AG08396 (cell line): Measurements from ENCODE around the gene ITGA6.
A peak's percentile ranks its signal among the peaks of the same experiment; 100 is the strongest.

Source experiments
- DNase-seq: peaks from one replicate; pipeline ENCODE4 v3.0.0; 2012; ENCODE audit warnings: low spot score, mixed read lengths

ITGA6 gene

DNA sequence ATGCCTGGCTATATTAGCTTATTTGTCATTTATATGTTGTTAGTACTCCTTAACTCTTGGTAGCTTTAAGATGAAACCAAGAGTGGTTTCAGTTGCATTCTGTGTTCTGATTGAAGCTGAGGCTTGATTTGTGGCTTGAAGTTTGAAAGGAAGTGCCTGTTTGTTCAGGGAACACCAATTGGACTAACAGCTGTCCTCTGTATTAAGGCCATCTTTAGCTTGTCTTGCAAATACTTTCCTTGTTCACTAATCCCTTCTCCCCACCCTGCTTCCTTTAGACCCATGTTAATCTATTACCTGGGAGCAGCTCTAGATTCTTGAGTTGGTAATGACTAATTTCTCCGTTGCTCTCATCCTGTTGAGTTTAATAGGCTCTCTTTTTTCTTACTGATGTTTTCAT is 13.4 kb downstream of the ITGA6 start:
- DNase-seq = no peak

GRCh38 chr2:172442072-172442895 is 14.9 kb downstream of the ITGA6 start:
- DNase-seq = peak; percentile 76

DNA sequence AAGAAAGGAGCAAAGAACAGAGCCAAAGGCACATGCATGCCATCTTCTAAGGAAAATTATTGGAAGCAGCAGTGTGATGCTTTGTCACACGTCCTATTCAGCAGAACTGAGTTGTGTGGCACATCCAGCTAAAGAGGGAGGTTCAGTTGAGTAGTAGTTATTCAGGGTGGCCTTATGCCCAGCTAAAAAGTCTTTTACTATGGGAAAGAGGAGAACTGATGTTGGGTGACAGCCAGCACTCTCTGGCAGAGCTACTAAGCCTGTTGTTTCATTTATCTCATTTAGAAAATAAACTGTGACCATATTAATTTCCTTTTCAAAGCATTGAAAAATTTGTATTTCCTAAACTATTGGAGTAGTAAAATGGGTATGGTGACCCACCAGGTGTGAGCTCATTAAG is 18.5 kb downstream of the ITGA6 start:
- no peak for DNase-seq

- no peak for DNase-seq
Observed at GRCh38 chr2:172446474-172447063, 19.2 kb downstream of the ITGA6 start.

DNA sequence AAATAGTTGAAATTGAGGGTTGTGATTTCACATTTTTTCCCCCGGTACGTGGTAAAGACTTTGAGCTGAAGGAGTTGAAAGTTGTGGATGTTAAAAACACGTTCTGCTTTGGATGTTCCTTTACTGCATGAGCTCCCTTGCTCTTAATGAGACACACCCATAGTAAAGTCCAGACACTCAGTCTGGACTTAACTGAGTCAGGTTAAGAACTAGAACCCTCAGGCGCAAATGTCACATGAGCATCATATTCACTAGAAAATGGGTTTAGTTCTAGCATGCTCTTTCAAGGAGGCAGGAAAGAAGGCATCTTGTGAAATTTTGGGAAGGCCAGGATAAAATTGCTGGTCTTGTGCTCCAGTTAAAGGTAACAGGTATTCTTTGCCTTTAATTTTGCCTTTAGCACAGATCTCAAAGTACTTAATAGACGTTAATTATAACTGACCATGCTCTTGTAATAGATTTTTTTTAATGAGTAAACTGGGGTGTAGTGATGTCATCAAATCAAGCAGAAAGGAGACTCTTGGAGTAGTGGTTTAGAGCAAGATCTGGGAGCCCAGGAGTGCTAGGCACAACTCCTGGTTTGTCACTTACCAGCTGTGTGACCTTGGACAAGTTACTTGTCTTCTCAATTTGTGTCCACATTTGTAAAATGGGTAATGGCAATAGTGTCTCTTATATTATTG is 20.6 kb downstream of the ITGA6 start:
- DNase-seq = no peak

DNA sequence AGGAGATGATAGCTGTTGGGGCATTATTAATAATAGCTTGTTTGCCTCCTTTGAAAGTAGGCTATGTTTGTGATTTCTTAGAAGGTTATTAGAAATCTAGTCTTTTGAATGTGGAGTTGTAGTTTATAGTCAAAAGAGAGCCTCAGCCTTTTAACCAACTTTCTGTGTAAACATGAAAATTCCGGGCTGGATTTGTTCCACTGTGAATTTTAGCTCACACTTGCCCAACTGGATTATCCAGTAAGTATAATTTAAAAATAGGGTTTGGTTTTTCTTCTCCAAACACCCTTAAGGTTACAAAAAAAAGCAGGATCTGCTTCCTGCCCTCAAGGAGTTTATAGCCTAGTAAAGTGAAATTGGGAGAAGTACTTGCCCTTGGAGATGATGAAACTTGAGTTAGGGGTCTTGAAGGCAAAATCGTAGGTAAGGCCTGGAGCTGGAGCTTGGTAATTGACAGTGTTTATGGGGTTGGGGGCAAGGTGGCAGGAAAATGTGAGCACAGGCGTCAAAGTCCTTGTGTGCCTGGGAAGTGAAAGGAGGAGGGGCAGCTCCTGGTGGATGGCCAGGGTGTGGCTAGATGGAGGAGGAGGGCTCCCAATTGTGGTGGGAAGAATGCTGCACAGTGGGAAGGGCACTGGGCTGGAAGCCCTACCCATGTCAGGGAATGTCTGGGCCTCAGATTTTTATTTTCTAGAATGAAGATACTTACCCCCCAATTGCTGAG is 21.3 kb downstream of the ITGA6 start:
- no peak for DNase-seq

GRCh38 chr2:172449911-172450550 is 22.6 kb downstream of the ITGA6 start:
- DNase-seq = no peak

GRCh38 chr2:172451923-172452322 is 24.5 kb downstream of the ITGA6 start:
- DNase-seq = no peak

- DNase-seq = no peak
Observed at GRCh38 chr2:172452845-172453244, 25.5 kb downstream of the ITGA6 start.

DNA sequence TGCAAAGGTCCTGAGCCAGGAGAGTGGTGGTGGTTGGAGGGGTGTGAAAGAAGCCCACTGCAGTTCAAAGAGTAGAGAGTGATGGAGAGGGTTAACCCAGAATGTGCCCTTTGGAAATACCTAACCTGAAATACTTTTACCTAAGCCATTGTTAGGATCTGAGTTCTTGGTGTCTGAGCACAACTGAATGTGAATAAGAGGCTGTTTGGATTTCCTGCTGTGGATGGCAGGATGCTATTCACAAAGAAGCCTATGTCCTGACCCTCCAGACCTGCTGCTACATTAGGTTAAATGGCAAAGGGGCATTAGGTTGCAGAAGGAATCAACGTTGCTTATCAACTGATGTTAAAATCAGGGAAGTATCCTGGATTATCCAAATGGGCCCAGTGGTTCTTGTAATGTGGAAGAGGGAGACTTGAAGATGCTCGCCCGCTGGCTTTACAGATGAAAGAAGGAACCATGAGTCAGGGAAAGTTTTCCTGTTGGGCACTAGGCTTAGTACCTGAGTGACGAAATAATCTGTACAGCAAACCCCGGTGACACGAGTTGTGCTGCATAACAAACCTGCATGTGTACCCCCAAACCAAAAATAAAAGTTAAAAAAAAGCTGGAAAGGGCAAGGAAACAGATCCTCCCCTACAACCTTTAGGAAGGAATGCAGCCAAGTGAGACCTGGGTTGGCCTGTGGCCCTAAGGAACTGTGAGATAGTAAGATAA is 27.2 kb downstream of the ITGA6 start:
- no peak for DNase-seq

DNA sequence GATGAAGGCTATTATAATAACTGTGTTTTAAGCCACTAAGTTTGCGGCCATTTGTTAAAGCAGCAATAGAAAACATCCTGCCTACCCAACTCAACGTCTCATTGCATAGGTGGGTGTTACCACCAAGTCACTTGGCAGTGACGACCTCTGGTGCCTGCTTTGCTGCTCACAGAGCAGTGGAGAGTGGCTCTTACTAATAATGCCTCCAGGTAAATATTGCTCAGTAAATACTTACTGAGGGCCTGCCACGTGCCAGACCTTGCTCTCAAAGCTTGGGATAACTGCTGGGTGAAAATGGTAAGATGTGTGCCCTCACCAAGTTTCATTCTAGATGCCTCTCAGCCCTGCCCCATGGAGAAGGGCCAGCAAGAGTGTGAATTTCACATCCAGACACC is 27.7 kb downstream of the ITGA6 start:
- no peak for DNase-seq

- no peak for DNase-seq
Observed at GRCh38 chr2:172456002-172456401, 28.6 kb downstream of the ITGA6 start.

- no peak for DNase-seq
Observed at GRCh38 chr2:172457536-172457935, 30.1 kb downstream of the ITGA6 start.

GRCh38 chr2:172458561-172459124 is 31.3 kb downstream of the ITGA6 start:
- no peak for DNase-seq

- no peak for DNase-seq
Observed at GRCh38 chr2:172460780-172461201, 33.4 kb downstream of the ITGA6 start.

GRCh38 chr2:172461591-172462372 is 34.4 kb downstream of the ITGA6 start:
- peak; percentile 57 for DNase-seq

GRCh38 chr2:172462373-172462848 is 35.0 kb downstream of the ITGA6 start:
- no peak for DNase-seq

DNA sequence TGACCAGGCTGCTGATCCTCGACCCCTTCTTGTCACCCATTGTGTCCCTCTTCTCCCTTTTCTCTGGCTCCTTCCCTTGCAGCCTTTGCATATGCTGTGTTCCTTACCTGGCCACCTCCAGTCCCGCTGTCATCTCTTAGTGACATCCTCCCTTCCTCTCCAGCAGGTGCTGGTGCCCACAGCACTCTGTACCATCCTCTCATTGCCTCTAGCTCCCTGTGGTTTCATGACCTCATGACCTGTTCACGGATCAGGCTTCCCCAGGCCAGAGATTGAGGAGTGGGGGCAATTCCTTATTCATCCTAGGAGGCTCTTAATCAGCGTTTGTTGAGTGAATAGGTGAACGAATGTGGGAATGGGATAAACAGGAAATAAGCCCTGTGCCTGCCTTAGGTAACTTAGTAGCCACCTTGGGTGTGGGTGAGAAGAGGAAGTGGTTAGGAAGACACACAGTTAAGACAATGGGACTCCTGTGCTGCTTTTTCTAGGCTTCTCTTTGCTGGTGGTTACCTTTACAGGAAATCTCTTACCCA is 35.5 kb downstream of the ITGA6 start:
- DNase-seq = no peak

DNA sequence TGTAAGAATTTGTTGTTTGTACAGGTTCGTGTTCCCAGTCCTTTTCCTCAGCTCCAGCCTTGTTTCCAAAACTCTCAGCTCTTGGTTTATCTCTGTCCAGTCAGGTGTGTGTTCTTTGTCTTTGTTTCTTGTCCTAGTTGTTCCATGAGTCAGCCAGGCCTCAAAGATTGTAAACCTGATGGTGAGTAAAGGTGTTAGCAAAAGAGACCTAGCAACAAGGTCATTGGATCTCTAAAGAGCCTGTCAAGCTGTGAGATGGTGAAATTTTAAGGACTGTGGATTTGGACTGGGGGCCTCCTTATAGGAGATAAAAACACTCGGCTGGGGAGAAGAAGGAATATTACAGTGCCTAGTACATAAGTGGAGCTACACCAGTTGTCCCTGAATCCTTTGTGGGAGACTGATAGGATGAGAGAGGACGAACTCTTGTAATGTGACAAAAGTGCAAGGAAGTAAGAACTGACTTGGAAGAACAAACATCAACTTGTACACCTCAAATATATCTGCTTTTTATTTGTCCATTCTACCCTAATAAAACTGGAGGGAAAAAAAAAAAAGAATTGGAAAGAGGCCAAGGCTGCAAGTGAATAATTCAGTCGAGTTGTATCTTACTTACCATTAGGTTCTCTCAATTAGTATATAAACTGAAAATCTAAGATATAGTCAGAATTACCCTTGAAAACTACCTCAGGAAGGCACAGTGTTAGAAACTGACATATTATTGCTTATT is 37.2 kb downstream of the ITGA6 start:
- DNase-seq = no peak
